Skeletal muscle cell (primary cell): ENCODE results near the gene BAZ2A.
A peak's percentile ranks its signal among the peaks of the same experiment; 100 is the strongest.

Source experiments
- DNase-seq: peaks from one replicate; pipeline ENCODE4 v3.0.0-alpha.2; 2010; ENCODE audit warnings: low read depth
- H3K4me3 ChIP-seq: 2 replicates; pipeline ENCODE4 v1.5.1; 2011; ENCODE audit warnings: low read depth, mild to moderate bottlenecking, control low read depth, low read length, moderate library complexity

BAZ2A gene

DNA sequence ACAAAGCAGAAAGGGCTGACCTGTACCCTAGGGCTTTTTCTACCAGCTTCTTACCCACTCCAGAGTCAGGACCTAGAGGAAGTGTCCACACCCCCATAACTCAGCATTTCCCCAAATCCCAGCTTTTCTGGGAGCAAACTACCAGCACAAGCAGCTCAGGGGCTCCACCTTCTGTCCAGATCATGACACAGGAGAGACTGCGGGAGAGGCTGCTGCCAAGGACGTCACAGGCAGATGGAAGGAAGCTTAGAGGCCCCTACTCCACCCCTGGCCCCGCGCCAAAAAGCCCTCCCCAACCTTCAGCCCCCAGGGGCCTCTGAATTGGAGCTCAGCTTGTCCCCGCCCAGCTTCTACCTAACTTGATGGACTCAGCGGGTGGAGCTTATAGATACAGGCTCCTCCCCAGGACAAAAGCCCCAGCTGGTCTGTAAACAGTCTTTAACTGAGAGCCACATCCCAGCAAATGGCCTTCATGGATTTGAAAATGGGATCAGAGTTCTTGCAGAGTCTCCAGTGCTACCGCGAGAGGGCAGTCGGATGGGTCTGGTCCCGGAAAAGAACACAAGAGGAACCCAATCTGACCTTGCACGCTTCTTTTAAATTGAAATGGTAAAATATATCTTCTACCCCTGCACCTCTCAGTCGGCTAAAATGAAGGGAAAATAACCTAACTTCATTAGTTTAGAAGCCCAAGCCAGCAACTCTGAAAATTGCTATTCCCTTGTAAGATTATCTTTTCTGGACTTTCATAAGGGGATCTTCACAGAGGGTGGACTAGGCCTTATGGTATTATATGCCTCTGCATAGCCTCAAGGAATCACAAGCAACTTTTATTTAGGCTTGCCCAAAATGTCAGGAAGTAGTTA lies 6.8 kb upstream of the BAZ2A start:
- peak; percentile 99 for DNase-seq
- peak overlapping the region; percentile 83 for H3K4me3 ChIP-seq

- peak; percentile 61 for DNase-seq
Measured at GRCh38 chr12:56635806-56636674, 5.9 kb upstream of the BAZ2A start.

DNA sequence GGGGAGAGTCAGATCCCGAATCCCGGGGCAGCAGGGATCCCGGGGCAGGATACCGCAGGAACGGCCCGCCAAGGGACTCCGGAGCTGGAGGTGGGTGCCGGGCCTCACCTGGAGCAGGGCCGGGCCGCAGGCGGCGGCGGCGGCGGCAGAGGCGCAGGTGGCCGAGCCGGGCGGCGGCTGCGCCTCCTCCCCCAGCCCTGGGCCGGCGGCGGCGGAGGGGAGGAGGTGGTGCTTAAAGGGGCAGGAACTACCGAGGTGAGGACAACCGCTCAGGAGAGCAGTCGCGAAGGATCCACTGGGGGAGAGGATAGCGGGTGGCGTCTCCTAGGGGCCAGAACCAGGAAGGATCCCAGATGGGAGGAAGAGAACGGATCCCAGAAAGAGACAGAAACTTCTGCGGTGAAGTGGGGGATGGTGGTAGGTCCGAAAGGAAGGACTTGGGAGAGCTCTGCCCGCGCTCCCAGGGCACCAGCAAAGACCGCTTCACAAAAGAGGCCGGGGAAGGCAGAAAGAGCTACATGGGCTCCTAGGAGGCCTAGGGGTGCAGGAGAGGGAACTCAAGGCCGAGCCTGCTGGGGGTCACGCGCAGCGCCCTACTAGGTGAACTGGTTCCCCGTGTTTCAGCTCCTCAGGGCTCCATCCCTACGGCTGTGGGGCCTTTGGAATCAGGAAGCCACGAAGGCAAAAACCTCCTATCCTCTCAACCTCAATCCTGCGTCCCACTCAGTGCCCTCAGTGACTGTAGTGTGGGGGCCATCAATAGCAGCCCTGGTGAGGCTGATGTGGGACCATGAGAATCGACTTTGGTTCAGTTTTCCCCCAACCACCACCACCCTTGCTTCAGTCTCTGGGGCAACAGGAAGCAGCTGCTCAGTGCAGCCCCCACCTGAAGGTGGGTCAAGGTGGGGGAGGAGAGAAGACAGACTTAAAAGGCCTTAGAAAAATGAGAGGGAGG lies 5.0 kb upstream of the BAZ2A start:
- peak overlapping the region; percentile 83 for H3K4me3 ChIP-seq
- DNase-seq = peak; percentile 49

More at GRCh38 chr12:56635806-56636674, 5.9 kb upstream of the BAZ2A start:
- peak overlapping the region; percentile 83 for H3K4me3 ChIP-seq

GRCh38 chr12:56634242-56634836 lies 4.2 kb upstream of the BAZ2A start:
- peak overlapping the region; percentile 83 for H3K4me3 ChIP-seq
- DNase-seq = no peak

GRCh38 chr12:56633468-56634241 lies 3.5 kb upstream of the BAZ2A start:
- H3K4me3 ChIP-seq = peak overlapping the region; percentile 83
- no peak for DNase-seq

DNA sequence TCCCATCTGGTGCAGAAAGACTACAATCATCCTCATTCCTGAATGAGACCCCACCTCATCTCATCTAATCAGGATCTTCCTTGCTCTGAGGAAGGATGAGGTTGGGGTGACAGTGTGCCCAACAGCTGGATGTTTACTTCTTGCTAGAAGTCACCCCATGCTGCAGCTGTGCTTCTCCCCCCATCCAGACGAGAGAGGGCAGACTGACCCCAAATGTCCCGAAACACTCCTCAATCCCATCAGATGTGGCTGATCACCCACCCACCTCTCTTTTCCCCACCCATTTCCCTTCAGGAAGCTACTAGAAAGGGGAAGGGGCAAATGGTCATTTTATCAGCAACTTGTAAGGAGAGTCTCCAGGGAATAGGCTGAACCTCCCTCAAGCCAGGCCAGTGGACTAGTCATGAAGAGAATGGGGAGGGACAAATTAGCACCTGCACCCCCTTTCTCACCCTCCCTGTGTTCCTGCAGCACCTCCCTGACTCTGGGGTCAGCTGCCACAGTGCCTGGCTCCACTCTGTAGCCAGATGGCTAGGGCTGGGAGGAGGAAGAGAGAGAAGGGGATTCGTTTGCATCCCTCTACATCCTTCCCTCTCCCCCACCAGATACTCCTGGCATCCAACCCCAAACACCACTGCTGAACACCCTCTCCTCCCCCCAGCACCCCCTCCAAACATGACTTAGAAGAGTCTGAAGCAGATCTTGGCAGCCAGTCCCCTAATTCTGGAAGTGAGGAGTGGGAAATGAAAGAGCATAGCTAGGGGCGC lies 2.8 kb upstream of the BAZ2A start:
- peak overlapping the region; percentile 21 for H3K4me3 ChIP-seq

DNA sequence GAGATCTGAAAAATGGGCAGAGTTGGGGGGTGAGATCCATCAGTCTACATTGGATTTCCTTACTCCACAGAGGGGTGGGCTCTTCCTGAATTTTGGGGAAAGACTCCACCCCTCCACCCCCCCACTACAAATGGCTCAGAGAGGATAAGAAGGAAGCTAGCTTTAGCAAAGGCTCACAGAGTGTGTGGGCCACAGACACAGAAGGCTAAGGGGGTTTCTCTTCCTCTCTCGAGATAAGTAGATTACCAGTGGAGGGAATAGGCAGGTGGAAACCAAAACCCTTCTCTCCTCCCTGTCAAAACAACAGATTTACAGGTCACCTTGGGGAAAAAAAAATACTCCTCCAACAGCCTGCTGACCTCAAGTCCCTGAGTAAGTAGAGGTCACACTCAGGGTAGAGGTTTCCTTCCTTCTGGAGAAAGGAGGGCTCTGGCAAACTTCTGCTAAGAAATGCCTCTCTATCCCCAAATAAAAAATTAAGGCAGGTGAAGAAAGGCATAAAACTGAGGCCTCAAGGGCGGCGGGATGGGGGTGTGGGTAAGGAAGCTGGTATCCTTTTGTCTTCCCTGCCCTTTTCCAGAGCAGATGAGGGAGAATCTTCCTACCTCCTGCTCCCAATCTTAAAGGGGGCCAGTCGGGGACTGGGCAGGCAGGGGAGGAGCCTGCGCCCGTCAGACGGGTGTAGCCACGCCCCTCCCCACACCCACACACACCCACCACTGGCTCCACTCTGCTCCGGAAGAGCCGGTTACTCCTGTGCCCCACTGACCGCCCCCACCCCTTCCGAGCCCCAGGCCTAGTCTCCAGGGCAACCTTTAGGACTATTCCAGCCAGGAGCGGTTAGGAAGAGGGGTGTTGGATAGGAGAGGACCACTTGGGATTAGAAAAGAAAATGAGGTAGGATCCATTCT lies 1.9 kb upstream of the BAZ2A start:
- H3K4me3 ChIP-seq = peak overlapping the region; percentile 21
- peak; percentile 6 for DNase-seq

More for the DNA sequence above, 2.8 kb upstream of the BAZ2A start:
- DNase-seq = no peak

GRCh38 chr12:56629459-56630179 lies 507 bp downstream of the BAZ2A start:
- H3K4me3 ChIP-seq = peak overlapping the region; percentile 98
- DNase-seq = no peak

- peak overlapping the region; percentile 98 for H3K4me3 ChIP-seq
- peak; percentile 23 for DNase-seq
Measured at GRCh38 chr12:56628671-56629458, 1.3 kb downstream of the BAZ2A start.

DNA sequence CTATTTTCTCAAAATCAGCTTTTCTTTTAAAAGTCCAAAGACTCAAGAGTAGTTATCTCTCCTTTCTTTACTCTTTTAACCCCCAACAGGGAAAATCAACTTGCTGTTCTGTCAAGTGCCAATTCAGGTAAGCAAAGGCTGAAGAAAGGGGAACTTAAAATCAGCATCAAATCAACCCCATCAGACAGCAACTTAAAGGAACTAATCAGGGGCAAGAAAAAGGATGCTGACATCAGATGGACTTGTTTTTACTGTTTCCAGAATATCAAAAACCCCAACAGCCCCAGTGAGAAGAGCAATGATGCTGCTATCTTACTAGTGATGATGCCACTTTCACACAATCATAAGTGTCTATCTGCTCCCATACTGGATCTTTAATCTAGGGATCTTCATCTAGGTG lies 3.4 kb downstream of the BAZ2A start:
- DNase-seq = no peak
- H3K4me3 ChIP-seq = no peak overlapping the region

GRCh38 chr12:56622535-56622934 lies 7.6 kb downstream of the BAZ2A start:
- DNase-seq = no peak
- no peak overlapping the region for H3K4me3 ChIP-seq

DNA sequence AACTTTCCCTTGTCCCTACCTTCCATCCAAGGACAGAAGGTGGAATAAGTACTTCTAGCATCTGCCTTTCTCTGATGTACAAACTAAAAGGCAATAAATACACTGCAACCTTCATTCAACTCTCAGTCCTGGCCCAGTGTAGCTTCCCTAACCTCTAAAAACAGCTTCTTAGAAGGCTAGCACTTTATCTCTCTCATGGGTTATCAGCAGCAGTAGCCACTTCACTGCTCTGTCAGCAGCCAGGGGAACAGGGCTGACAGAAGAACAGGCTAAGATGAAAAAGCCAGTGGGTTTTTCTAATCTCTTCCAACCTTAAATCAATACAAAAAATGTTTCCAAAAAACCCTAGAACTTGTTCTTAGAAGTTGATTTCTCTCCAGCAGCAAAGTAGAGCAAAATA lies 13.2 kb downstream of the BAZ2A start:
- DNase-seq = no peak
- no peak overlapping the region for H3K4me3 ChIP-seq

DNA sequence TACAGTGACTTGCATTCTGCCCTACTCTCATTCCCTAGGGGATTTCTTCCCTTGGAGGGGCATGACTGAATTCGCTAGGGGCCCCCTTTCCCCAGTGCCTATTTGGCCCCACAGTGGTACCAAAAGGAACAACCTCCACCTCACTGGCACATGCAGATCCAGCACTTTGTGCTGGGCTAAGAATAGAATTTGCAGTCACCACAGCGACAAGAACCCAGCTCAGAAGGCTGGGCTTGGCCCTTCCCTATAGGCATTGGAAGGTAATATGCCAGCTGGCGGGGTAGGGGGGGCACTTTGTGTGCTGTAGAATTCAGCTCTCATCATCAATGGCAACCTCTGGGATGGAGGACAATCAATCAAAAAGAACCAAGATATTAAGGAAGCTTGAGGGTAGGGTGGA lies 13.9 kb downstream of the BAZ2A start:
- no peak overlapping the region for H3K4me3 ChIP-seq
- DNase-seq = no peak

GRCh38 chr12:56614627-56615026 lies 15.5 kb downstream of the BAZ2A start:
- H3K4me3 ChIP-seq = no peak overlapping the region
- no peak for DNase-seq

DNA sequence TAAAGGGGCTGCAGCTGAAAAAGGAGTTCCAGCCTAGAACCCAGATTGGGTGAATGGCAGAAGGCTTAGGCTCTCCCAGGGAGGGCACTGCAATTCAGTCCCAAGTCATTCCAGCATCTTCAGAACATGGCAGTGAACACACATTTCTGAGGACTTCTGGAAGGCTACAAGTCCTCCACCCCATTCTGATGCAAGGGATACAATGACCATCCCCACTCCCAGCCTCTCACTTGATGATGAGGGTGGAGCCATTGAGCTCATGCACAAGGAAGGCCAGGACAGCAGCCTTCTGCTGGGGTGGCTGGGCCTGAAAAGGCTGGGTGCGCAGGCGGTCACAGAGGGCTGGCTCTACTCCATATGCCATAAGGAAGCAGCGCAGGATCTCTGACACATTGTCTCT lies 25.8 kb downstream of the BAZ2A start:
- no peak overlapping the region for H3K4me3 ChIP-seq
- DNase-seq = no peak
